ENCODE measurements around the gene FBXW9.

- TF ChIP-seq CTCF (IDR thresholded peaks at IDR 0.05; ENCODE audit: borderline replicate concordance, extremely low read depth, low read length, poor library complexity, severe bottlenecking) = no peak
- TF ChIP-seq EZH2 (IDR thresholded peaks at IDR 0.05; ENCODE audit: borderline replicate concordance, low read depth, low read length, severe bottlenecking) = no peak
Observed at GRCh38 chr19:12730064-12730463, 33.6 kb upstream of the FBXW9 start.
